Colonic mucosa (tissue), 4 donors: Measurements from ENCODE around the gene HRAS. TPM values are rescaled to one million over a fixed set of nuclear protein-coding genes. Genes with fewer than 3 reads are reported as not detected.

ENCODE experiments used
- DNase-seq: peaks from one replicate; pipeline ENCODE4 v3.0.0-alpha.2; 2020
- H3K27ac ChIP-seq: fragments of 200-600 bp; one replicate; pipeline ENCODE4 v1.8.0; 2021
- H3K27me3 ChIP-seq: fragments of 200-600 bp; one replicate; pipeline ENCODE4 v1.8.0; 2021
- H3K36me3 ChIP-seq: fragments of 200-600 bp; one replicate; pipeline ENCODE4 v1.8.0; 2021
- H3K4me1 ChIP-seq: fragments of 200-600 bp; one replicate; pipeline ENCODE4 v1.8.0; 2021; ENCODE audit warnings: mild to moderate bottlenecking
- H3K4me3 ChIP-seq: fragments of 200-600 bp; one replicate; pipeline ENCODE4 v1.8.0; 2021
- H3K9ac ChIP-seq, 2 donors: one replicate each; pipeline ENCODE4 v1.7.0; 2013; ENCODE audit warnings: control low read depth in 2 of 2, low read depth in 2 of 2, low read length in 2 of 2
- H3K9me3 ChIP-seq: fragments of 200-600 bp; one replicate; pipeline ENCODE4 v1.8.0; 2021
- CTCF ChIP-seq: fragments of 200-600 bp; IDR thresholded peaks from one replicate; pipeline ENCODE4 v1.8.0; 2022; ENCODE audit warnings: antibody characterized with exemption, mild to moderate bottlenecking
- intact Hi-C: fragments of 100-400 bp; cut with DNase I; formaldehyde crosslinking; loops from one replicate; pipeline ENCODE4 v1.14.1; 2022
- total RNA-seq, 2 donors: library from RNA; stranded (reverse); fragmentation: NEBNext Ultra II Directional in 1 of 2; extraction: Animal tissue kit (Norgen Biotek cat#: 25700) in 1 of 2; gene quantifications; one replicate each; pipeline ENCODE4 v1.2.1, GENCODE V29; 2021
- donor health status: healthy.
- donor health status: DM: no; HTN: no; CAD: no.
- donor health status: DM: no; HTN: no; CAD: no.

Gene HRAS
- total RNA-seq, 2 donors from 2014 or later: 38.4 to 67.0 TPM

- peaks cover 20% of the 10 kb centered on the region for H3K27me3 ChIP-seq
- peak; percentile 29 for TF ChIP-seq CTCF
- H3K27ac ChIP-seq: no peak overlapping the region
- H3K36me3 ChIP-seq: no peaks in the 10 kb centered on the region
- H3K4me3 ChIP-seq: peak overlapping the region; percentile 35
- no peaks in the 10 kb centered on the region for H3K4me1 ChIP-seq
- H3K9ac ChIP-seq: peak overlapping the region; percentile 43 to 74
- peak; percentile 79 for DNase-seq
- H3K9me3 ChIP-seq: no peaks in the 10 kb centered on the region
- intact Hi-C loops: loop anchor here (10.0 kb wide), 1 partner anchor 170 kb away; no protein-coding TSS in a partner anchor
Measured at GRCh38 chr11:554428-555226, 19.3 kb upstream of the HRAS start.

- H3K9ac ChIP-seq: peak overlapping the region in 1 of 2 donors; percentile 43
- H3K36me3 ChIP-seq: no peaks in the 10 kb centered on the region
Measured at GRCh38 chr11:553988-554340, 18.6 kb upstream of the HRAS start.

GRCh38 chr11:553083-553987 is 18.0 kb upstream of the HRAS start:
- intact Hi-C loops: loop anchor here (10.0 kb wide), 1 partner anchor 171 kb away; no protein-coding TSS in a partner anchor
- Histone ChIP-seq H3K36me3 (no peaks in the 10 kb centered on the region), H3K9me3 (no peaks in the 10 kb centered on the region), H3K9ac (peak overlapping the region in 1 of 2 donors; percentile 24), H3K27ac (no peak overlapping the region), H3K4me3 (no peak overlapping the region), H3K4me1 (no peaks in the 10 kb centered on the region), H3K27me3 (peaks cover 20% of the 10 kb centered on the region)
- DNase-seq: no peak
- TF ChIP-seq CTCF: no peak

More at GRCh38 chr11:553988-554340, 18.6 kb upstream of the HRAS start:
- no peak overlapping the region for H3K27ac ChIP-seq
- H3K9me3 ChIP-seq: no peaks in the 10 kb centered on the region
- TF ChIP-seq CTCF: no peak
- peaks cover 20% of the 10 kb centered on the region for H3K27me3 ChIP-seq
- no peak overlapping the region for H3K4me3 ChIP-seq
- H3K4me1 ChIP-seq: no peaks in the 10 kb centered on the region
- intact Hi-C loops: loop anchor here (10.0 kb wide), 1 partner anchor 171 kb away; no protein-coding TSS in a partner anchor
- no peak for DNase-seq

- intact Hi-C loops: loop anchor here (10.0 kb wide), 1 partner anchor 173 kb away; no protein-coding TSS in a partner anchor
- H3K27ac ChIP-seq: no peak overlapping the region
- H3K9ac ChIP-seq: no peak overlapping the region
- no peaks in the 10 kb centered on the region for H3K9me3 ChIP-seq
- no peak for TF ChIP-seq CTCF
- H3K4me1 ChIP-seq: no peaks in the 10 kb centered on the region
- no peak overlapping the region for H3K4me3 ChIP-seq
- DNase-seq: no peak
- no peaks in the 10 kb centered on the region for H3K36me3 ChIP-seq
- H3K27me3 ChIP-seq: peaks cover 12% of the 10 kb centered on the region
Measured at GRCh38 chr11:551596-551995, 16.2 kb upstream of the HRAS start.

GRCh38 chr11:551131-551530 is 15.8 kb upstream of the HRAS start:
- Histone ChIP-seq H3K9me3 (no peaks in the 10 kb centered on the region), H3K4me3 (no peak overlapping the region), H3K4me1 (no peaks in the 10 kb centered on the region), H3K27me3 (peaks cover 8% of the 10 kb centered on the region), H3K36me3 (no peaks in the 10 kb centered on the region), H3K9ac (no peak overlapping the region), H3K27ac (no peak overlapping the region)
- no peak for TF ChIP-seq CTCF
- intact Hi-C loops: loop anchor here (10.0 kb wide), 1 partner anchor 174 kb away; no protein-coding TSS in a partner anchor
- DNase-seq: no peak
